22Rv1 (cell line): ENCODE measurements around the gene ATXN1.

Experiments used
- H3K27ac ChIP-seq: fragments of 450-650 bp; 2 replicates; pipeline ENCODE4 v1.5.1; 2017
- ZFX ChIP-seq: fragments of 450-650 bp; IDR thresholded peaks from 2 replicates; pipeline ENCODE4 v1.6.1; 2017; ENCODE audit warnings: antibody characterized with exemption, borderline replicate concordance
- TF ChIP-seq, protein P1 (sequence below): fragments of 450-650 bp; IDR thresholded peaks from 2 replicates; pipeline ENCODE4 v1.5.1; 2017; ENCODE audit warnings: mild to moderate bottlenecking

Gene ATXN1

DNA sequence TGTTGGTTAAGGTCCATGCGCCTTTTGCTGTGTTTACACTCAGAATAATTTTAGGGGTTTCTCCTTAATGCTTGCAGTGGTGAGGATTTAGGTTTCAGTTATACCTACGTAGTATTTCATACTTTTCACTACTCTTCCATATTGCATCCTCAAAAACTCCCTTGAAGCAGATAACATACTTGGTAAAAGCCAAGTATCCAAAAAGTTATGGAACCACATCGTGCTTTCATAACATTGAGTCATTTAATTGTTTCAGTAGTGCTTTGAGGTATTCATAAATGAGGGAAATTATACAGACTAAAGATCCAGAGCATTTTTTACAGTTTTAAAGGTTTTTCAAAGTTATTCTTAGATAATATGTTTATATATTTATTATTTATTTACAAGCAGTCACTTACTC lies 4.0 kb upstream of the ATXN1 start:
- H3K27ac ChIP-seq, result no peak overlapping the region

DNA sequence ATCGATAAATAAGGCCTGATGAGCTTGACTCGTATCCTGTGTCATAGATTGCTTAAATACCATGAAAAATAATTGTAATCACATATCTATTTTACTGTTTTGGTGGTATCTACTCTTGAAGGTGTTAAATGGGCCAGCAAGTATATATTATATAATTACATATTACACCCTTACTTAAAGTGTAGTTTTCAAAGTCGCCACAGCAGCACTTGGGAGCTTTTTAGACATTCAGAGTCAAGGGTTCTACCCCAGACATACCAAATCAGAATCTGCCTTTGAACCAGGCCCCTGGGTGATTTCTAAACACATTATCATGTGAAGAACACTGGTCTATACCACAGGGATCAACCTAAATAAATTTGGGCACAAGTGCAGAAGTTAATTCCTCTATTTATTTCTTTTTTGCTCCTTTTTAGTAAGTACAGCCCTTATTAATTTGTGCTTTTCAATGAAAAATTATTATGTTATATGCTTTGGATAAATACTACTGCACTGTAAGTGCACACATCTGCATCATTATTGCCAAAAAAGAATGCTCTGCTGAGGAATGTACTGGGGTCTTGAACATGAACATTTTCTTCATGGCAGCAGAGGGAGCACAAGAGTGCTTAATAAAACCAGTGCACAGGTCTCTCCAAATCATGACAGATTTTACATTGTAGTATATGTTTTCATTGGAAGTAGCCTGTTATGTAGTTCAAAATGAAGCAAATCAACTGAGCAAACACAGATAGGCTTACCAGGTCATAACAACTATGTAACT lies 3.1 kb upstream of the ATXN1 start:
- H3K27ac ChIP-seq, result no peak overlapping the region
- TF ChIP-seq, protein P1, sequence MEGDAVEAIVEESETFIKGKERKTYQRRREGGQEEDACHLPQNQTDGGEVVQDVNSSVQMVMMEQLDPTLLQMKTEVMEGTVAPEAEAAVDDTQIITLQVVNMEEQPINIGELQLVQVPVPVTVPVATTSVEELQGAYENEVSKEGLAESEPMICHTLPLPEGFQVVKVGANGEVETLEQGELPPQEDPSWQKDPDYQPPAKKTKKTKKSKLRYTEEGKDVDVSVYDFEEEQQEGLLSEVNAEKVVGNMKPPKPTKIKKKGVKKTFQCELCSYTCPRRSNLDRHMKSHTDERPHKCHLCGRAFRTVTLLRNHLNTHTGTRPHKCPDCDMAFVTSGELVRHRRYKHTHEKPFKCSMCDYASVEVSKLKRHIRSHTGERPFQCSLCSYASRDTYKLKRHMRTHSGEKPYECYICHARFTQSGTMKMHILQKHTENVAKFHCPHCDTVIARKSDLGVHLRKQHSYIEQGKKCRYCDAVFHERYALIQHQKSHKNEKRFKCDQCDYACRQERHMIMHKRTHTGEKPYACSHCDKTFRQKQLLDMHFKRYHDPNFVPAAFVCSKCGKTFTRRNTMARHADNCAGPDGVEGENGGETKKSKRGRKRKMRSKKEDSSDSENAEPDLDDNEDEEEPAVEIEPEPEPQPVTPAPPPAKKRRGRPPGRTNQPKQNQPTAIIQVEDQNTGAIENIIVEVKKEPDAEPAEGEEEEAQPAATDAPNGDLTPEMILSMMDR, result peak; percentile 34
- no peak for TF ChIP-seq ZFX

More for the DNA sequence above, 4.0 kb upstream of the ATXN1 start:
- TF ChIP-seq, protein P1, result no peak
- TF ChIP-seq ZFX, result no peak

DNA sequence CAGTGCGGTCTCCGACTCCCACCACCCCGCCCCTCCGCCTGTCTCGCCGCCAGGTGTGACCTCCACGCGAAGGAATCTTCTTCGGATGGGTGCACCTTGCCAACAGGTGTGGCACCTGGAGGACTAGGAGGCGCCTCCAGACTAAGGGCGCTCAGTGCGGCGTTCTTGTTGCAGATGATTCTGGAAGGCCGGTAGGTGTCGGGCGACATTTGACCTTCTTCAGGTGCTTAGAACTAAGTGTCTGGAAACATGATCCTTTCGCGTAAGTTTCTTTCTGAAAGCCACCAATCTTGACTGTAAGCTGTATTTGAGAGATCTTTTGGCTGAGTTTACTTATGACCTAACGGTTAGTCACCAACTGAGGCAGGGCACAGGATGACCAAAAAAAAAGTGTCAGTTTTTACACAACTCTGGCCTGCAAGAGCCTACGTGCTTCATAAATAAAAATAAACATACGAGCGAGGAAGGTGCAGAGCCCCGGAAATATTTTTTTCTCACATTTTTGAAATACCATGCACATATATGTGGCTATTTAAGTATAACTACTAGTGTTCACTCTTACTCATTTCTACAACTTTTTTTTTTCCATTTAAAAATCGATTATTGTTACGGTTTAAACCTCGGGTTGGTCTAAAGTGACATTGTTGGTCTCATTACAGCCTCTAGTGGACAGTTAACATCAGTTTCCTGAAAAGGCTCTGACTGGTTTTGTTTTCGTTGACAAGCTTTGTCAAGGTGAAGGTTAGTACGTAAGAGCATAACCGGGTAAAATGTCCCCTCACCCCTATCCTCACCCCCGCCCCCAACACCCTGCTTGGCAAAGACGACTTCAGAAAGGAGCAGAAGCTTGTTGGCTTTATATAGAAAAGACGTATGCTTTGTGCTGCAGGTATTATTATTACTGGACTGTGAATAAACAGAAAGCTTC lies 1.6 kb upstream of the ATXN1 start:
- H3K27ac ChIP-seq, result peak overlapping the region; percentile 92
- no peak for TF ChIP-seq ZFX
- TF ChIP-seq, protein P1, result peak; percentile 86

DNA sequence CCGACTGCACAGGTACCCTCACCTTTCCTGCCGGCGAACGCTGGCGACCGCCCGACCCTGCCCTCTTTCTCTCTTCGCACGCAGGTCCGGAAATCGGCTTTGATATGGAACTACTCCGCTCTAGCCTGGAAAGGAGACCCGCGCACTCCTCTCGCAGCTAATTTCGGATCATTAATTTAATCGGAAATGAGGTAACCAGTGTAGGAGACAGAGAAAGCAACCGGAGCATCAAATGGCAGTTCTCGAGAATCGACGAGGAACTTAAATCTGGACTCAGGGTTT lies 949 bp upstream of the ATXN1 start:
- no peak for TF ChIP-seq ZFX
- TF ChIP-seq, protein P1, result no peak
- H3K27ac ChIP-seq, result peak overlapping the region; percentile 92

DNA sequence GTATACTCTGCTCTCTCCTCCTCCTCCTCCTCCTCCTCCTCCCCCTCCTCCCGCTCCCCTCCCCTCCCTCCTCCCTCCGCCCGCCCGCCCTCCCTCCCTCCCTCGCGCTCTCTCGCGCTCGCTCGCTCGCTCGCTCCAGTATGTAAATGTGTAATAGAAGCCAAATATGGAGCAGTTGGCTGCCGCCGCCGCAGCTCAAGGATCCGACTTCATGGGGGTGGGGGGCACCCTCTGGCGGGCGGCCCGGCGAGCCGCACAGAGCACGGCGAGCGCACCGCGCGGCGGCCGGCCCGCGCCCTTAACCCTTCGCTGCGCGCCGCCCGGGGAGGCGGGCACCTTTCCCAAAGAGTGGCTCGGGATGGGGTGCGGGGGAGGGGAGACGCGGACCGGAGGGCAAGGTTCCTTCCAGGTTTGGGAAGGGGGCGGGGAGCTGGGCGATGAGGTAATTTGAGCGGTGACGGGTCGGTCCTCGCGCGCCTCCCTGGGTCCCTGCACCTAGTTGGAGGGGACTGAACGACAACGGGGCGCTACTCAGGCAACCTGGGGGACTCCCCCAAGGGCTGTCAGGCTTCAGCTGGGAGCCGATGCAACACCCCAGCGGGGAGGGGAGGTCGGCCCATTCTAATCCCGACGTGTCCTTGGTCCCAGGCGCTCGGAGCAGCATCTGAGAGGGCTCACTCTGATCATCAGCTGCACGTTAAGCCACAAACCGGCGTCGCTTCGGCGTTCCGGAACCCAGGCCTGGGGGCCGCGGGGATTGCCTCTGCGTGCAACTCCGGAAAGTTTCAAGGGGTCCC lies 409 bp upstream of the ATXN1 start:
- peak overlapping the region; percentile 92 for H3K27ac ChIP-seq
- TF ChIP-seq, protein P1, result peak; percentile 8; the same call in 1 of the 2 replicates
- TF ChIP-seq ZFX, result no peak

DNA sequence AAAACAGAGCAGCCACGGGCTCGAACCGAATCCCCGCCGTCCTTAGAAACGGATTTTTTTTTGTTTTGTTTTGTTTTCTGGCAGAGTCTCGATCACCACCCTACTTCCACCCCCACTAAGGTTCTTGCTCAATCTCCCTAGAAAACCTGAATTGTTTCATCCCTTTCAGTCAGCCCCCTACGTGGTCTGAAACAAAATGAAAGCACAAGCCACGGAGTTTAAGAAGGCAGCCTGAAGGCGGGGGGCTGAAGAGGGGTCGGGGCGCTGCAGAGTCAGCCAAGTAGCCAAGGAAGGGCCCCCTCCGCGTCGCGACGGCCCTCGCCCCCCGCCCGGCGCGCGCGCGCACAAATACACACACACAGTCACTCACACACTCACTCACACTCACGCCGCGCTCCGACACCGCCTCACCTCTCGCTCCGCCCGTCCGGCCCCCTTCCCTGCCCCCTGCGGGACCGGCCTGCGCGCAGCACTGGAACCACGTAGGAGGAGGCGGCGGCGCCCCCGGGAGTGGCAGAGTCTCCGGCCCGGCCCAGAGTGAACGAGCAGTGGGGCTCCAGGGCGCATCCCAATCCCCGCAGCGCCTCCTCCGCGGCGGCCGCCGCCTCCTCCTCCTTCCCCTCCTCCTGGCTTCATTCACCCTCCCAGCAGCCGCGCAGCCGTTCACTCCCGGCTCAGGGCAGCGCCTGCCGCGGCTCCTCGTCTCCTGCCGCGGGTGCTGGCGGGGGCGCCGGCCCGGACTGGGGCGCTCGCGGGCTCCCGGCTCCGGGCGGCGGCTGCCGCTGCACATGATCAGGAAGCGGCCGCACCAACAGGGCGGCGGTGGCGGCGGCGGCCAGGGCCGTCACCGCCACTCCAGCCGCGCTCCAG lies 1.4 kb downstream of the ATXN1 start:
- TF ChIP-seq ZFX, result no peak
- TF ChIP-seq, protein P1, result peak; percentile 16
- peak overlapping the region; percentile 92 for H3K27ac ChIP-seq
